ENCODE data around the gene HTR6.

The HTR6 gene

GRCh38 chr1:19688041-19688842 lies 23.6 kb downstream of the HTR6 start:
- DNase-seq (ENCODE audit: low read depth): no peak

GRCh38 chr1:19689085-19689757 lies 24.5 kb downstream of the HTR6 start:
- DNase-seq (ENCODE audit: low read depth): no peak

- DNase-seq (ENCODE audit: low read depth): no peak
Measured at GRCh38 chr1:19689856-19690255, 25.2 kb downstream of the HTR6 start.

GRCh38 chr1:19690342-19690741 lies 25.7 kb downstream of the HTR6 start:
- DNase-seq (ENCODE audit: low read depth): no peak

- no peak for DNase-seq (ENCODE audit: low read depth)
Measured at GRCh38 chr1:19694298-19694697, 29.6 kb downstream of the HTR6 start.

- no peak for DNase-seq (ENCODE audit: low read depth)
Measured at GRCh38 chr1:19695772-19696171, 31.1 kb downstream of the HTR6 start.

GRCh38 chr1:19696820-19697219 lies 32.1 kb downstream of the HTR6 start:
- DNase-seq (ENCODE audit: low read depth): no peak

GRCh38 chr1:19698181-19698580 lies 33.5 kb downstream of the HTR6 start:
- DNase-seq (ENCODE audit: low read depth): no peak

GRCh38 chr1:19700079-19700777 lies 35.6 kb downstream of the HTR6 start:
- no peak for DNase-seq (ENCODE audit: low read depth)

- no peak for DNase-seq (ENCODE audit: low read depth)
Measured at GRCh38 chr1:19703280-19703679, 38.6 kb downstream of the HTR6 start.

GRCh38 chr1:19704247-19705113 lies 39.8 kb downstream of the HTR6 start:
- peak; percentile 34 for DNase-seq (ENCODE audit: low read depth)

GRCh38 chr1:19705464-19705863 lies 40.8 kb downstream of the HTR6 start:
- no peak for DNase-seq (ENCODE audit: low read depth)

GRCh38 chr1:19706136-19706535 lies 41.5 kb downstream of the HTR6 start:
- DNase-seq (ENCODE audit: low read depth): no peak

- no peak for DNase-seq (ENCODE audit: low read depth)
Measured at GRCh38 chr1:19708567-19709110, 44.0 kb downstream of the HTR6 start.

- no peak for DNase-seq (ENCODE audit: low read depth)
Measured at GRCh38 chr1:19709260-19709793, 44.7 kb downstream of the HTR6 start.

- no peak for DNase-seq (ENCODE audit: low read depth)
Measured at GRCh38 chr1:19710825-19711611, 46.3 kb downstream of the HTR6 start.

GRCh38 chr1:19712928-19713327 lies 48.3 kb downstream of the HTR6 start:
- DNase-seq (ENCODE audit: low read depth): no peak

- DNase-seq (ENCODE audit: low read depth): peak; percentile 60
Measured at GRCh38 chr1:19715334-19716203, 50.9 kb downstream of the HTR6 start.

GRCh38 chr1:19717467-19717866 lies 52.8 kb downstream of the HTR6 start:
- DNase-seq (ENCODE audit: low read depth): no peak

- DNase-seq (ENCODE audit: low read depth): no peak
Measured at GRCh38 chr1:19720174-19720573, 55.5 kb downstream of the HTR6 start.

Data from stimulated activated CD4-positive, alpha-beta T cell treated with anti-CD3 and anti-CD28 coated beads, Interleukin-2, amount 100 ng/mL, for 4 hours (primary cell).